ENCODE data around the gene NEIL1.
"Not testable (repeated sequence)": the region's sequence is repeated elsewhere in the genome, so short reads cannot be mapped to it uniquely, and the experiment has no call there.

Gene NEIL1

GRCh38 chr15:75335313-75335704, 11.5 kb upstream of the NEIL1 start:
- DNase-seq = no peak

GRCh38 chr15:75335705-75336355, 11.0 kb upstream of the NEIL1 start, which contains the start of gene COMMD4:
Gene COMMD4, plus strand, starts transcription at chr15:75336063. Its CDS starts 27 bp downstream, at chr15:75336090.
- peak; percentile 86 for DNase-seq

- DNase-seq = no peak
Measured at GRCh38 chr15:75338661-75339240, 8.1 kb upstream of the NEIL1 start.

GRCh38 chr15:75339531-75340240, 7.2 kb upstream of the NEIL1 start:
- DNase-seq = no peak

- DNase-seq = no peak
Measured at GRCh38 chr15:75342221-75342620, 4.6 kb upstream of the NEIL1 start.

GRCh38 chr15:75343953-75344352, 2.9 kb upstream of the NEIL1 start:
- DNase-seq = not testable (repeated sequence)

- no peak for DNase-seq
Measured at GRCh38 chr15:75347222-75348033, 589 bp downstream of the NEIL1 start.

- DNase-seq = no peak
Measured at GRCh38 chr15:75348034-75348561, 1.3 kb downstream of the NEIL1 start.

- DNase-seq = no peak
Measured at GRCh38 chr15:75348562-75349350, 1.9 kb downstream of the NEIL1 start.

- DNase-seq = not testable (repeated sequence)
Measured at GRCh38 chr15:75349351-75349669, 2.5 kb downstream of the NEIL1 start.

GRCh38 chr15:75349851-75350588, 3.2 kb downstream of the NEIL1 start:
- peak; percentile 24 for DNase-seq

GRCh38 chr15:75350601-75351361, 3.9 kb downstream of the NEIL1 start:
- DNase-seq = no peak

- no peak for DNase-seq
Measured at GRCh38 chr15:75352186-75353080, 5.6 kb downstream of the NEIL1 start.

- DNase-seq = no peak
Measured at GRCh38 chr15:75353604-75354003, 6.8 kb downstream of the NEIL1 start.

- DNase-seq = no peak
Measured at GRCh38 chr15:75354454-75354853, 7.6 kb downstream of the NEIL1 start.

GRCh38 chr15:75355369-75355768, 8.5 kb downstream of the NEIL1 start:
- no peak for DNase-seq

- no peak for DNase-seq
Measured at GRCh38 chr15:75356006-75356405, 9.2 kb downstream of the NEIL1 start.

GRCh38 chr15:75356517-75356916, 9.7 kb downstream of the NEIL1 start:
- DNase-seq = no peak

- no peak for DNase-seq
Measured at GRCh38 chr15:75357976-75358673, 11.3 kb downstream of the NEIL1 start.

All from inflammatory macrophage treated with lipopolysaccharide for 4 hours (primary cell).